HEK293 (cell line): ENCODE data around the gene KIAA0319L.
"Not testable (repeated sequence)": the region's sequence is repeated elsewhere in the genome, so short reads cannot be mapped to it uniquely, and the experiment has no call there.

Source experiments
- CTCF ChIA-PET: fragments of 350-600 bp; formaldehyde crosslinking; extraction: SDS; loops from one replicate; lab custom pipeline; 2021; ENCODE audit warnings: antibody characterized with exemption; lab: Yijun Ruan, JAX
- POLR2A ChIA-PET: fragments of 300-600 bp; formaldehyde crosslinking; extraction: SDS; loops from one replicate; lab custom pipeline; 2020; ENCODE audit warnings: antibody characterized with exemption, inconsistent platforms; lab: Yijun Ruan, JAX
- H3K27ac ChIP-seq: fragments of 200-500 bp; sonication (Bioruptor generic); 2 replicates; pipeline ENCODE4 v1.5.1; 2014; ENCODE audit warnings: low read depth, low read length, control low read depth, inconsistent platforms; ENCODE audit errors: extremely low read depth
- H3K36me3 ChIP-seq, 2 experiments: fragments of 200-500 bp in 1 of 2; sonication (Bioruptor generic) in 1 of 2; 1 replicate in 1 of 2; 2 replicates in 1 of 2; pipeline ENCODE4 v1.5.1; 2014 to 2017; ENCODE audit warnings: inconsistent platforms in 2 of 2, low read length in 2 of 2; ENCODE audit not compliant: control insufficient read depth in 2 of 2, insufficient read depth in 1 of 2
- H3K4me1 ChIP-seq: fragments of 200-500 bp; sonication (Bioruptor generic); 2 replicates; pipeline ENCODE4 v1.5.1; 2014; ENCODE audit warnings: mild to moderate bottlenecking, low read length, inconsistent platforms; ENCODE audit not compliant: control insufficient read depth, insufficient read depth
- H3K4me3 ChIP-seq: 2 replicates; pipeline ENCODE4 v1.5.1; 2011; ENCODE audit warnings: low read depth, mild to moderate bottlenecking, control low read depth, low read length, moderate library complexity
- H3K9me3 ChIP-seq: fragments of 200-500 bp; sonication (Bioruptor generic); 2 replicates; pipeline ENCODE4 v1.5.1; 2014; ENCODE audit warnings: low read depth, low read length, inconsistent platforms; ENCODE audit not compliant: control insufficient read depth, insufficient read depth
- IKZF3 ChIP-seq: fragments of 450-650 bp; IDR thresholded peaks from 2 replicates; pipeline ENCODE4 v1.5.0; 2018; ENCODE audit warnings: missing biosample characterization, mild to moderate bottlenecking, missing genetic modification characterization, moderate library complexity
- SALL2 ChIP-seq: fragments of 450-650 bp; formaldehyde crosslinking; IDR thresholded peaks from 2 replicates; pipeline ENCODE4 v1.5.0; 2017; ENCODE audit warnings: missing biosample characterization, mild to moderate bottlenecking, missing genetic modification characterization, borderline replicate concordance
- SCRT1 ChIP-seq: fragments of 450-650 bp; formaldehyde crosslinking; IDR thresholded peaks from 2 replicates; pipeline ENCODE4 v1.5.1; 2016; ENCODE audit warnings: missing biosample characterization, missing genetic modification characterization, borderline replicate concordance
- SCRT2 ChIP-seq: fragments of 450-650 bp; formaldehyde crosslinking; IDR thresholded peaks from 2 replicates; pipeline ENCODE4 v1.5.1; 2016; ENCODE audit warnings: missing biosample characterization, missing genetic modification characterization
- YY2 ChIP-seq: fragments of 450-650 bp; formaldehyde crosslinking; IDR thresholded peaks from 2 replicates; pipeline ENCODE4 v1.5.1; 2016; ENCODE audit warnings: missing biosample characterization, missing genetic modification characterization
- ZFP41 ChIP-seq: fragments of 450-650 bp; formaldehyde crosslinking; IDR thresholded peaks from 2 replicates; pipeline ENCODE4 v1.5.1; 2016; ENCODE audit warnings: missing biosample characterization, missing genetic modification characterization, borderline replicate concordance
- ZNF133 ChIP-seq: fragments of 450-650 bp; formaldehyde crosslinking; IDR thresholded peaks from 2 replicates; pipeline ENCODE4 v1.5.1; 2016; ENCODE audit warnings: missing biosample characterization, missing genetic modification characterization
- ZNF146 ChIP-seq: fragments of 450-650 bp; formaldehyde crosslinking; IDR thresholded peaks from 2 replicates; pipeline ENCODE4 v1.5.1; 2016; ENCODE audit warnings: missing biosample characterization, missing genetic modification characterization
- ZNF148 ChIP-seq: fragments of 450-650 bp; formaldehyde crosslinking; IDR thresholded peaks from 2 replicates; pipeline ENCODE4 v1.5.0; 2017; ENCODE audit warnings: missing biosample characterization, missing genetic modification characterization, borderline replicate concordance
- ZNF184 ChIP-seq: fragments of 450-650 bp; IDR thresholded peaks from 2 replicates; pipeline ENCODE4 v1.5.1; 2018; ENCODE audit warnings: missing biosample characterization, mild to moderate bottlenecking, missing genetic modification characterization
- ZNF311 ChIP-seq: fragments of 450-650 bp; formaldehyde crosslinking; IDR thresholded peaks from 2 replicates; pipeline ENCODE4 v1.5.1; 2017; ENCODE audit warnings: missing biosample characterization, missing genetic modification characterization, borderline replicate concordance
- ZNF530 ChIP-seq: fragments of 450-650 bp; formaldehyde crosslinking; IDR thresholded peaks from 2 replicates; pipeline ENCODE4 v1.5.1; 2016; ENCODE audit warnings: low read depth, missing biosample characterization, missing genetic modification characterization
- ZNF707 ChIP-seq: fragments of 450-650 bp; formaldehyde crosslinking; IDR thresholded peaks from 2 replicates; pipeline ENCODE4 v1.5.1; 2016; ENCODE audit warnings: missing biosample characterization, missing genetic modification characterization
- ZNF777 ChIP-seq: fragments of 450-650 bp; formaldehyde crosslinking; IDR thresholded peaks from 2 replicates; pipeline ENCODE4 v1.5.1; 2017; ENCODE audit warnings: missing biosample characterization, missing genetic modification characterization, borderline replicate concordance

Gene KIAA0319L

GRCh38 chr1:35585281-35585680, 28.1 kb upstream of the KIAA0319L start:
- ChIA-PET POLR2A (no interaction called here), CTCF (interaction anchor here (0.6 to 2.9 kb wide), 5 partner anchors 17 to 377 kb away, joined by 3 to 16 read pairs (median 5); no protein-coding TSS in a partner anchor)
- H3K9me3 ChIP-seq, result no peaks in the 10 kb centered on the region
- TF ChIP-seq ZNF707 (tag by site-specific recombination) (no peak), ZNF148 (tag by site-specific recombination) (no peak), SCRT2 (tag by site-specific recombination) (0 out of 2 replicates have a peak, but pooled peaks have one; percentile 25)
- H3K4me3 ChIP-seq, result no peak overlapping the region
- no peak overlapping the region for H3K27ac ChIP-seq
- H3K4me1 ChIP-seq, result no peaks in the 10 kb centered on the region
- H3K36me3 ChIP-seq, result no peaks in the 10 kb centered on the region

DNA sequence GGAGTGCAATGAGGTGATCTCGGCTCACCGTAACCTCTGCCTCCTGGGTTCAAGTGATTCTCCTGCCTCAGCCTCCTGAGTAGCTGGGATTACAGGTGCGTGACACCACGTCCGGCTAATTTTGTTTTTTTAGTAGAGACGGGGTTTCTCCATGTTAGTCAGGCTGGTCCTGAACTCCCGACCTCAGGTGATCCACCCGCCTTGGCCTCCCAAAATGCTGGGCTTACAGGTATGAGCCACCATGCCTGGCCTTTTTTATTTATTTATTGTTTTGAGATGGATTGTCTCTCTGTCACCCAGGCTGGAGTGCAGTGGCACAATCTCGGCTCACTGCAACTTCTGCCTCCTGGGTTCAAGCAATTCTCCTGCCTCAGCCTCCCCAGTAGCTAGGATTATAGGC, 24.4 kb upstream of the KIAA0319L start:
- ChIA-PET CTCF (interaction anchor here (0.8 to 1.2 kb wide), 3 partner anchors 13 to 145 kb away, joined by 4 read pairs; no protein-coding TSS in a partner anchor), POLR2A (interaction anchor here (0.7 kb wide), 1 partner anchor 50 kb away, joined by 3 read pairs; no protein-coding TSS in a partner anchor)
- H3K9me3 ChIP-seq, H3K36me3 ChIP-seq, H3K4me3 ChIP-seq, H3K4me1 ChIP-seq, H3K27ac ChIP-seq: not testable (repeated sequence)

DNA sequence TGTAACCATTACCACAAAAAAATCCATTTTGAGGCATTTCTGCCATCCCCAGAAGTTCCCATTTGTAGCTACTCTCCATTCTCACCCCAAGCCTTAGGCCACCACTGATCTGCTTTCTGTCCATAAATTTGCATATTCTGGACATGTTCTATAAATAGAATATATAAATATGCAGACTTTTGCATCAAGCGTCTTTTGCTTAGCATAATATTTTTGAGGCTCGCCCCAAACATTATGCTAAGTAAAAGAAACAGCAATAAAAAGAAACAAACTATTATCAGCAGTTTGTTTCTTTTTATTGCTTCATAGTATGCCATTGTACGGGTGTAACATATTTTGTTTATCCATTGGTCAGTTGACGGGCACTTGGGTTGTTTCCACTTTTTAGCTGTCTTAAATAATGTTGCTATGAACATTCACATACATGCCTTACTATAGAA, 23.8 kb upstream of the KIAA0319L start:
- Histone ChIP-seq H3K4me3 (no peak overlapping the region), H3K36me3 (no peaks in the 10 kb centered on the region), H3K27ac (no peak overlapping the region), H3K9me3 (no peaks in the 10 kb centered on the region), H3K4me1 (no peaks in the 10 kb centered on the region)
- TF ChIP-seq ZNF146 (no peak), ZFP41 (no peak), ZNF184 (tag by site-specific recombination) (no peak), ZNF777 (tag by site-specific recombination) (no peak), ZNF311 (tag by site-specific recombination) (no peak), SCRT1 (tag by site-specific recombination) (no peak)
- POLR2A ChIA-PET, result no interaction called here
- CTCF ChIA-PET, result interaction anchor here (0.6 to 1.2 kb wide), 4 partner anchors 12 to 146 kb away, joined by 3 to 4 read pairs (median 4); no protein-coding TSS in a partner anchor

GRCh38 chr1:35577071-35577998, 20.1 kb upstream of the KIAA0319L start:
- Histone ChIP-seq H3K4me3 (no peak overlapping the region), H3K36me3 (no peaks in the 10 kb centered on the region), H3K4me1 (no peaks in the 10 kb centered on the region), H3K9me3 (no peaks in the 10 kb centered on the region), H3K27ac (no peak overlapping the region)
- POLR2A ChIA-PET, result no interaction called here
- CTCF ChIA-PET, result interaction anchor here (0.7 to 3.3 kb wide), 4 partner anchors 9 to 150 kb away, joined by 3 to 17 read pairs (median 4); no protein-coding TSS in a partner anchor
- TF ChIP-seq ZNF133, result no peak
- no peak for TF ChIP-seq ZNF530 (tag by site-specific recombination)
- TF ChIP-seq SALL2, result no peak
- no peak for TF ChIP-seq IKZF3 (tag by site-specific recombination)
- no peak for TF ChIP-seq YY2 (tag by site-specific recombination)

- CTCF ChIA-PET, result interaction anchor here (1.0 to 3.3 kb wide), 3 partner anchors 8 to 150 kb away, joined by 4 to 17 read pairs (median 6); no protein-coding TSS in a partner anchor
- H3K4me3 ChIP-seq, H3K27ac ChIP-seq, H3K36me3 ChIP-seq, H3K4me1 ChIP-seq, POLR2A ChIA-PET, H3K9me3 ChIP-seq: not testable (repeated sequence)
Measured at GRCh38 chr1:35576766-35577070, 19.5 kb upstream of the KIAA0319L start.
